MM.1S (cell line): ENCODE results near the gene SLBP.

ENCODE experiments used
- CTCF ChIP-seq: fragments of 300-600 bp; sonication (generic); IDR thresholded peaks from 2 replicates; pipeline ENCODE4 v1.5.1; 2016; ENCODE audit warnings: antibody characterized with exemption, low read length, mixed read lengths
- EZH2 ChIP-seq: fragments of 300-600 bp; sonication (generic); optimal IDR thresholded peaks from 2 replicates; pipeline ENCODE3; 2017; ENCODE audit warnings: low read depth, mild to moderate bottlenecking, antibody characterized with exemption, low read length, mixed read lengths

- TF ChIP-seq CTCF = no peak
- TF ChIP-seq EZH2 = no peak
Measured at GRCh38 chr4:1658581-1658980, 53.5 kb downstream of the SLBP start.
